Measurements from ENCODE around the gene FN3K.

Gene FN3K

GRCh38 chr17:82797061-82797460 is 61.6 kb downstream of the FN3K start:
- DNase-seq: no peak

GRCh38 chr17:82798752-82799151 is 63.3 kb downstream of the FN3K start:
- DNase-seq: no peak

GRCh38 chr17:82799591-82799990 is 64.2 kb downstream of the FN3K start:
- DNase-seq: no peak
